Bronchial epithelial cell (primary cell): ENCODE results near the gene ADGRV1. TPM values are rescaled to one million over a fixed set of nuclear protein-coding genes. Genes with fewer than 3 reads are reported as not detected.
"Not testable (repeated sequence)": the region's sequence is repeated elsewhere in the genome, so short reads cannot be mapped to it uniquely, and the experiment has no call there.

Experiments
- DNase-seq: peaks from one replicate; pipeline ENCODE4 v3.0.0-alpha.2; 2010; ENCODE audit warnings: low read depth
- FAIRE-seq: peaks from 2 replicates; lab custom pipeline; 2011; peaks lifted over from hg19 to GRCh38; lab: Jason Lieb, UNC
- H3K27me3 ChIP-seq: 2 replicates; pipeline ENCODE4 v1.5.1; 2011; ENCODE audit warnings: low read length; ENCODE audit not compliant: control insufficient read depth, insufficient read depth
- H3K36me3 ChIP-seq: 2 replicates; pipeline ENCODE4 v1.5.1; 2011; ENCODE audit warnings: low read length; ENCODE audit not compliant: control insufficient read depth, insufficient read depth
- H3K4me3 ChIP-seq: 2 replicates; pipeline ENCODE4 v1.5.1; 2011; ENCODE audit warnings: mild to moderate bottlenecking, low read depth, low read length, control low read depth
- CTCF ChIP-seq: IDR thresholded peaks from 2 replicates; pipeline ENCODE4 v1.5.1; 2011; ENCODE audit warnings: mild to moderate bottlenecking, moderate library complexity, low read length, control low read depth, inconsistent platforms; ENCODE audit not compliant: insufficient read depth, severe bottlenecking
- total RNA-seq: library from RNA; depleted of rRNA; stranded (reverse); fragments of >200 nt; gene quantifications from 2 replicates; pipeline ENCODE4 v1.2.1, GENCODE V29; 2014

Gene ADGRV1
- total RNA-seq, 1 donor from 2014 or later, result 1.6 TPM

GRCh38 chr5:91058155-91058554 lies 499.6 kb downstream of the ADGRV1 start:
- H3K4me3 ChIP-seq, result no peak overlapping the region
- no peaks in the 10 kb centered on the region for H3K27me3 ChIP-seq
- no peak for TF ChIP-seq CTCF
- no peaks in the 10 kb centered on the region for H3K36me3 ChIP-seq
- FAIRE-seq (no peak), DNase-seq (no peak)

- FAIRE-seq (peak; percentile 98), DNase-seq (peak; percentile 100)
- Histone ChIP-seq H3K27me3 (no peaks in the 10 kb centered on the region), H3K36me3 (no peaks in the 10 kb centered on the region), H3K4me3 (no peak overlapping the region)
- no peak for TF ChIP-seq CTCF
Observed at GRCh38 chr5:91058575-91058974, 500.0 kb downstream of the ADGRV1 start.

GRCh38 chr5:91059409-91059808 lies 500.8 kb downstream of the ADGRV1 start:
- Histone ChIP-seq H3K27me3 (no peaks in the 10 kb centered on the region), H3K4me3 (no peak overlapping the region), H3K36me3 (no peaks in the 10 kb centered on the region)
- no peak for FAIRE-seq
- no peak for TF ChIP-seq CTCF
- DNase-seq, result peak; percentile 54

- H3K27me3 ChIP-seq, result no peaks in the 10 kb centered on the region
- DNase-seq (no peak), FAIRE-seq (no peak)
- no peak overlapping the region for H3K4me3 ChIP-seq
- H3K36me3 ChIP-seq, result no peaks in the 10 kb centered on the region
- no peak for TF ChIP-seq CTCF
Observed at GRCh38 chr5:91061094-91061493, 502.5 kb downstream of the ADGRV1 start.

GRCh38 chr5:91061946-91062562 lies 503.5 kb downstream of the ADGRV1 start:
- no peak for DNase-seq
- Histone ChIP-seq H3K27me3 (no peaks in the 10 kb centered on the region), H3K36me3 (no peaks in the 10 kb centered on the region), H3K4me3 (no peak overlapping the region)
- TF ChIP-seq CTCF, result no peak
- no peak for FAIRE-seq

- not testable (repeated sequence) for FAIRE-seq, DNase-seq, H3K36me3 ChIP-seq, H3K27me3 ChIP-seq, H3K4me3 ChIP-seq
Observed at GRCh38 chr5:91063098-91063690, 504.6 kb downstream of the ADGRV1 start.
